ENCODE results near the gene ZFYVE21. TPM values are rescaled to one million over a fixed set of nuclear protein-coding genes. Genes with fewer than 3 reads are reported as not detected.

Gene ZFYVE21
- polyA plus RNA-seq (2013) = 16.3 TPM

DNA sequence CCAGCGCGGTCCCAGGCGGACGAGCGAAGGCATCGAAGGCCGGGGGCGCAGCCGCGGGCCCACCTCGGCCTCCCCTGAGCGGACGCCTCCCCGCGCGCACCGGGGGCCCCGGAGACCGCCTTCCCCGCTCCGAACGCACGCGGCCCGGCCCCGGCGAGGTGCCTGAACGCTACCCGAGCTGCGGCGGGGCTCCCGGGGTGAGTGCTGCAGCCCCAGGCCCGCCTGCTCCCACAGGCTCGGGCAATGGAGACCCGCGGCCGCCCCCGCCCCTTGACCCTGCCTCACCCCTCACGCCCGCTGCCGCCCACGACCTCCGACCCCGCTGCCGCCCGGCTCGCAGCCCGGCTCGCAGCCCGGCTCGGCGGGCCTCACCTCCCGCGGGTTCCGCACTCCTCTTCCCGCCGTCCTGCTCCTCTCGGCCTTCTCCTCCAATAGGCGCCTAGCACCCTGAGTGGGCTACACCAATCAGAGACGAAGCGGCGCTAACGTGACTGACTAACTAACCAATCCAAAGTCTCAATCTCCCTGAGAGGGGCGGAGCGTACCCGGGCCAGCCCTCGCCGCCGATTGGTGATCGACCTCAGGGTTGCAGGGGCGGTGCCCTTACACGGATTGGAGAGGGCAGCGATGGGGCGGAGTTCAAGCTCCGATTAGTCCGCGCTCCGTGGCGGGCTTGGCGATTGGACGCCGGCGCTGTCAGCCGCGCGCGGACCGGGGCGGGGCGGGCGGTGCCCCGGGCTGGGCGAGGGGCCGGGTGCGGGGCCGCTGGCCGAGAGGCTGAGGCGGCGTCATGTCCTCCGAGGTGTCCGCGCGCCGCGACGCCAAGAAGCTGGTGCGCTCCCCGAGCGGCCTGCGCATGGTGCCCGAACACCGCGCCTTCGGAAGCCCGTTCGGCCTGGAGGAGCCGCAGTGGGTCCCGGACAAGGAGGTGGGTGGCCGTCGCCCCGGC, at the start of gene ZFYVE21, which contains the start of gene XRCC3:
Gene ZFYVE21, plus strand, starts transcription at position 759 of the 949 bp plus-strand sequence. Its CDS starts 32 bp downstream, at position 791.
Gene XRCC3, minus strand, starts transcription at position 400 of the 949 bp plus-strand sequence. CDS start 4,364 bp downstream, outside the sequence.
- WGBS (ENCODE audit: insufficient coverage) = 0% methylated on average over 106 of the region's 121 CpGs

GRCh38 chr14:103667671-103668070, 47.9 kb upstream of the ZFYVE21 start:
- 100% methylated on average over 1 of the region's 4 CpGs for WGBS (ENCODE audit: insufficient coverage)
- POLR2A ChIA-PET = interaction anchor here (0.5 kb wide), 1 partner anchor 87 kb away, joined by 3 read pairs; no protein-coding TSS in a partner anchor

More for the DNA sequence above, at the start of gene ZFYVE21, which contains the start of gene XRCC3:
- no peaks in the 10 kb centered on the region for H3K9me3 ChIP-seq (ENCODE audit: control extremely low read depth in 1 of 5, control insufficient read depth in 4 of 5, insufficient read depth in 2 of 5, low read depth in 1 of 5, low read length in 4 of 5)
- H3K4me3 ChIP-seq (ENCODE audit: control insufficient read depth in 1 of 7, extremely low read depth in 1 of 7, insufficient read depth in 4 of 7, low read depth in 2 of 7, low read length in 6 of 7) = peak within 1 kb of the TSS; percentile 47 to 88 (median 75)
- H3K4me1 ChIP-seq (ENCODE audit: control extremely low read depth in 1 of 4, control insufficient read depth in 4 of 4, insufficient read depth in 4 of 4, low read length in 3 of 4) = peaks cover 0 to 36% (median 17%) of the 10 kb centered on the region in 4 experiments
- ChIA-PET POLR2A (no interaction called here), CTCF (interaction anchor here (1.5 to 1.6 kb wide), 2 partner anchors 9 to 19 kb away, joined by 3 to 5 read pairs; no protein-coding TSS in a partner anchor)
- peak within 1 kb of the TSS in 1 of 2 experiments; percentile 49 for H3K27ac ChIP-seq (ENCODE audit: insufficient read depth in 1 of 2, low read depth in 1 of 2, low read length in 2 of 2, poor library complexity in 1 of 2, severe bottlenecking in 2 of 2)
- peaks cover 0 to 37% (median 0%) of the 10 kb centered on the region in 4 experiments for H3K36me3 ChIP-seq (ENCODE audit: control insufficient read depth in 4 of 4, insufficient read depth in 4 of 4, low read length in 3 of 4)
- no peaks in the 10 kb centered on the region for H3K27me3 ChIP-seq (replicated peaks in 2 of 5; ENCODE audit: control insufficient read depth in 4 of 5, insufficient read depth in 5 of 5, low read length in 4 of 5)
- DNase-seq = peak; percentile 99

DNA sequence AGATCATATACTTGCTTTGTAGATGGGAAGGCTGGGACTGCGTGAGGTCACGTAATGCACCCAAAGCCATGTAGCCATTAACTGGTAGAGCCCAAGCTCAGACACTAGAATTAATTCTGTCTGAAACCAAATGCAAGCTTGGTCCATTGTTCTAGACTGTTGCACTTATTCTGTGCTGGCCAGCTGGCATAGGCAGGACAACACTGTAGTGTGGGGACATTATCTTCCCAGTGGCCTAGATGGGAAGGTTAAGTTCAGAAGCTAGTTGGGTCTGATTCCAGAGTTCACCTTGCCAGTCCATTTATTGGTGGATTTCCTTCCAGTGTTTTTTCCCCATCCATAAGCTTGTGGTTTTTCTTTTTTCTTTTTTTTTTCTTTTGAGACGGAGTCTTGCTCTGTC, 47.5 kb upstream of the ZFYVE21 start:
- CTCF ChIA-PET = interaction anchor here (0.6 to 1.6 kb wide), 7 partner anchors 9 to 147 kb away, joined by 3 to 6 read pairs (median 3); no protein-coding TSS in a partner anchor
- H3K36me3 ChIP-seq (ENCODE audit: control insufficient read depth in 4 of 4, insufficient read depth in 4 of 4, low read length in 3 of 4) = peaks cover 20 to 72% (median 49%) of the 10 kb centered on the region in 4 experiments

More at GRCh38 chr14:103667671-103668070, 47.9 kb upstream of the ZFYVE21 start:
- H3K27me3 ChIP-seq (replicated peaks in 2 of 5; ENCODE audit: control insufficient read depth in 4 of 5, insufficient read depth in 5 of 5, low read length in 4 of 5) = no peaks in the 10 kb centered on the region
- CTCF ChIA-PET = interaction anchor here (0.6 to 1.6 kb wide), 5 partner anchors 12 to 146 kb away, joined by 3 to 5 read pairs (median 3); no protein-coding TSS in a partner anchor
- H3K4me3 ChIP-seq (ENCODE audit: control insufficient read depth in 1 of 7, extremely low read depth in 1 of 7, insufficient read depth in 4 of 7, low read depth in 2 of 7, low read length in 6 of 7) = no peak overlapping the region
- no peak for DNase-seq
- H3K27ac ChIP-seq (ENCODE audit: insufficient read depth in 1 of 2, low read depth in 1 of 2, low read length in 2 of 2, poor library complexity in 1 of 2, severe bottlenecking in 2 of 2) = no peak overlapping the region
- H3K9me3 ChIP-seq (ENCODE audit: control extremely low read depth in 1 of 5, control insufficient read depth in 4 of 5, insufficient read depth in 2 of 5, low read depth in 1 of 5, low read length in 4 of 5) = no peaks in the 10 kb centered on the region
- no peaks in the 10 kb centered on the region for H3K4me1 ChIP-seq (ENCODE audit: control extremely low read depth in 1 of 4, control insufficient read depth in 4 of 4, insufficient read depth in 4 of 4, low read length in 3 of 4)
- peaks cover 18 to 69% (median 46%) of the 10 kb centered on the region in 4 experiments for H3K36me3 ChIP-seq (ENCODE audit: control insufficient read depth in 4 of 4, insufficient read depth in 4 of 4, low read length in 3 of 4)

DNA sequence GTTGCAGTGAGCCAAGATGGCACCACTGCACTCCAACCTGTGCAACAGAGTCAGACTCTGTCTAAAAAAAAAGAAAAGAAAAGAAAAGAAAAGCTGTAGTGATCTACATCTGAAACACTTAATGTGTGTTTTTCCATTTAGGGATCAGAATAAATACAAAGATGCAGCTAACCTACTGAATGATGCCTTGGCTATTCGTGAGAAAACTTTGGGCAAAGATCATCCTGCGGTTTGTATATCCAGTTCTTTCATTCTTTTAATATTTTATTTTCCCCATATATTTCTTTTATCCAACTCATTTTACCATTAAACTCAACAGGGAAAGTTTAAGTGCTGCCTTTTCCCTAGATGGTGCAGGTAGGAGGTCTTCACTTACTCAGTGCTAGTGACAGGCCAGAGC, 46.2 kb upstream of the ZFYVE21 start:
- H3K36me3 ChIP-seq (ENCODE audit: control insufficient read depth in 4 of 4, insufficient read depth in 4 of 4, low read length in 3 of 4) = peaks cover 22 to 70% (median 48%) of the 10 kb centered on the region in 4 experiments
- WGBS (ENCODE audit: insufficient coverage) = 100% methylated on average over 2 of the region's 2 CpGs
- CTCF ChIA-PET = interaction anchor here (1.0 to 2.7 kb wide), 3 partner anchors 8 to 15 kb away, joined by 4 to 10 read pairs (median 6); no protein-coding TSS in a partner anchor

More for the DNA sequence above, 47.5 kb upstream of the ZFYVE21 start:
- POLR2A ChIA-PET = no interaction called here
- 100% methylated on average over 2 of the region's 3 CpGs for WGBS (ENCODE audit: insufficient coverage)
- DNase-seq = no peak
- Histone ChIP-seq H3K4me3 (ENCODE audit: control insufficient read depth in 1 of 7, extremely low read depth in 1 of 7, insufficient read depth in 4 of 7, low read depth in 2 of 7, low read length in 6 of 7) (no peak overlapping the region), H3K27ac (ENCODE audit: insufficient read depth in 1 of 2, low read depth in 1 of 2, low read length in 2 of 2, poor library complexity in 1 of 2, severe bottlenecking in 2 of 2) (no peak overlapping the region), H3K9me3 (ENCODE audit: control extremely low read depth in 1 of 5, control insufficient read depth in 4 of 5, insufficient read depth in 2 of 5, low read depth in 1 of 5, low read length in 4 of 5) (no peaks in the 10 kb centered on the region), H3K4me1 (ENCODE audit: control extremely low read depth in 1 of 4, control insufficient read depth in 4 of 4, insufficient read depth in 4 of 4, low read length in 3 of 4) (no peaks in the 10 kb centered on the region), H3K27me3 (replicated peaks in 2 of 5; ENCODE audit: control insufficient read depth in 4 of 5, insufficient read depth in 5 of 5, low read length in 4 of 5) (no peaks in the 10 kb centered on the region)

DNA sequence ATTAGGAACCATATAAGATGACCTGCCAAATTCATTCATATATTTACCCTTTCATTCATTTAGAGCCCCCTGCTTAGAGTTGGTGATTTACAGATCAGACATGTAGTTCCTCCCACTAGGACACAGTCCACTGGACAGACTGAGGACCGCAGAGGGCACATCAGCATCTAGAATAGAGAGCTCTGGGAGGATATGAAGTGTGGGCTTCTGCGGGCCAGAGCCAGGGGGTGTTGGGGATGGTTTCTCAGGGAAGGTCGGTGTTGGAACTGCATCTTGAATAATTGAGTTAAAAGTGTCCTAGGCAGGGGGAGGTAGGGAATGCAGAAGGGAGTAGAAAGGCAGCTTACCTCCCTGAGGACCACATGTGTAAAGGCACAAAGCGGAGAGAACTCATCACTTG, 43.7 kb upstream of the ZFYVE21 start:
- H3K36me3 ChIP-seq (ENCODE audit: control insufficient read depth in 4 of 4, insufficient read depth in 4 of 4, low read length in 3 of 4) = peaks cover 26 to 83% (median 62%) of the 10 kb centered on the region in 4 experiments
- no peak overlapping the region for H3K4me3 ChIP-seq (ENCODE audit: control insufficient read depth in 1 of 7, extremely low read depth in 1 of 7, insufficient read depth in 4 of 7, low read depth in 2 of 7, low read length in 6 of 7)
- H3K9me3 ChIP-seq (ENCODE audit: control extremely low read depth in 1 of 5, control insufficient read depth in 4 of 5, insufficient read depth in 2 of 5, low read depth in 1 of 5, low read length in 4 of 5) = no peaks in the 10 kb centered on the region
- ChIA-PET POLR2A (no interaction called here), CTCF (interaction anchor here (1.6 to 1.7 kb wide), 2 partner anchors 11 to 79 kb away, joined by 3 to 4 read pairs; no protein-coding TSS in a partner anchor)
- H3K27me3 ChIP-seq (replicated peaks in 2 of 5; ENCODE audit: control insufficient read depth in 4 of 5, insufficient read depth in 5 of 5, low read length in 4 of 5) = no peaks in the 10 kb centered on the region
- 100% methylated on average over 3 of the region's 4 CpGs for WGBS (ENCODE audit: insufficient coverage)
- H3K4me1 ChIP-seq (ENCODE audit: control extremely low read depth in 1 of 4, control insufficient read depth in 4 of 4, insufficient read depth in 4 of 4, low read length in 3 of 4) = no peaks in the 10 kb centered on the region
- no peak overlapping the region for H3K27ac ChIP-seq (ENCODE audit: insufficient read depth in 1 of 2, low read depth in 1 of 2, low read length in 2 of 2, poor library complexity in 1 of 2, severe bottlenecking in 2 of 2)
- no peak for DNase-seq

More for the DNA sequence above, 46.2 kb upstream of the ZFYVE21 start:
- H3K4me3 ChIP-seq (ENCODE audit: control insufficient read depth in 1 of 7, extremely low read depth in 1 of 7, insufficient read depth in 4 of 7, low read depth in 2 of 7, low read length in 6 of 7) = no peak overlapping the region
- H3K27ac ChIP-seq (ENCODE audit: insufficient read depth in 1 of 2, low read depth in 1 of 2, low read length in 2 of 2, poor library complexity in 1 of 2, severe bottlenecking in 2 of 2) = no peak overlapping the region
- POLR2A ChIA-PET = no interaction called here
- H3K27me3 ChIP-seq (replicated peaks in 2 of 5; ENCODE audit: control insufficient read depth in 4 of 5, insufficient read depth in 5 of 5, low read length in 4 of 5) = no peaks in the 10 kb centered on the region
- no peak for DNase-seq
- no peaks in the 10 kb centered on the region for H3K4me1 ChIP-seq (ENCODE audit: control extremely low read depth in 1 of 4, control insufficient read depth in 4 of 4, insufficient read depth in 4 of 4, low read length in 3 of 4)
- no peaks in the 10 kb centered on the region for H3K9me3 ChIP-seq (ENCODE audit: control extremely low read depth in 1 of 5, control insufficient read depth in 4 of 5, insufficient read depth in 2 of 5, low read depth in 1 of 5, low read length in 4 of 5)

GRCh38 chr14:103675957-103676356, 39.7 kb upstream of the ZFYVE21 start:
- Histone ChIP-seq H3K9me3 (ENCODE audit: control extremely low read depth in 1 of 5, control insufficient read depth in 4 of 5, insufficient read depth in 2 of 5, low read depth in 1 of 5, low read length in 4 of 5) (no peaks in the 10 kb centered on the region), H3K36me3 (ENCODE audit: control insufficient read depth in 4 of 4, insufficient read depth in 4 of 4, low read length in 3 of 4) (peaks cover 22 to 89% (median 60%) of the 10 kb centered on the region in 4 experiments), H3K27ac (ENCODE audit: insufficient read depth in 1 of 2, low read depth in 1 of 2, low read length in 2 of 2, poor library complexity in 1 of 2, severe bottlenecking in 2 of 2) (no peak overlapping the region), H3K27me3 (replicated peaks in 2 of 5; ENCODE audit: control insufficient read depth in 4 of 5, insufficient read depth in 5 of 5, low read length in 4 of 5) (no peaks in the 10 kb centered on the region), H3K4me3 (ENCODE audit: control insufficient read depth in 1 of 7, extremely low read depth in 1 of 7, insufficient read depth in 4 of 7, low read depth in 2 of 7, low read length in 6 of 7) (no peak overlapping the region), H3K4me1 (ENCODE audit: control extremely low read depth in 1 of 4, control insufficient read depth in 4 of 4, insufficient read depth in 4 of 4, low read length in 3 of 4) (peaks cover 0 to 4% (median 0%) of the 10 kb centered on the region in 4 experiments)
- DNase-seq = no peak
- 96% methylated on average over 8 of the region's 8 CpGs for WGBS (ENCODE audit: insufficient coverage)
- CTCF ChIA-PET = interaction anchor here (0.9 to 2.6 kb wide), 6 partner anchors 10 to 148 kb away, joined by 3 to 13 read pairs (median 4); no protein-coding TSS in a partner anchor
- POLR2A ChIA-PET = no interaction called here
